Neural crest cell (in vitro differentiated cells): Measurements from ENCODE around the gene PRKCA. TPM values are rescaled to one million over a fixed set of nuclear protein-coding genes. Genes with fewer than 3 reads are reported as not detected.

ENCODE experiments used
- DNase-seq: peaks from one replicate; pipeline ENCODE4 v3.0.0; 2021; ENCODE audit warnings: low read depth, mixed read lengths, low spot score
- H3K27ac Mint-ChIP-seq: one replicate; pipeline ENCODE4 v1.8.0; 2021; ENCODE audit warnings: mild to moderate bottlenecking, mixed read lengths; ENCODE audit not compliant: unreplicated experiment
- H3K27me3 Mint-ChIP-seq: 2 replicates; pipeline ENCODE4 v1.8.0; 2021; ENCODE audit warnings: low read depth, mild to moderate bottlenecking, mixed read lengths
- H3K36me3 Mint-ChIP-seq: 2 replicates; pipeline ENCODE4 v1.8.0; 2021; ENCODE audit warnings: low read depth, mild to moderate bottlenecking, mixed read lengths
- H3K4me1 Mint-ChIP-seq: 2 replicates; pipeline ENCODE4 v1.8.0; 2021; ENCODE audit warnings: mixed read lengths
- H3K4me3 Mint-ChIP-seq: one replicate; pipeline ENCODE4 v1.8.0; 2021; ENCODE audit warnings: mild to moderate bottlenecking, mixed read lengths
- H3K9me3 Mint-ChIP-seq: 2 replicates; pipeline ENCODE4 v1.8.0; 2021; ENCODE audit warnings: mixed read lengths
- CTCF ChIP-seq: fragments of 200-600 bp; sonication (generic); conservative IDR thresholded peaks from 2 replicates; pipeline ENCODE4 v1.5.0; 2021; ENCODE audit warnings: antibody characterized with exemption, mild to moderate bottlenecking
- total RNA-seq: library from RNA; stranded (reverse); gene quantifications from 2 replicates; pipeline ENCODE4 v1.2.1, GENCODE V29; 2021

PRKCA gene
- total RNA-seq, 1 donor from 2014 or later: 22.7 TPM

- no peaks in the 10 kb centered on the region for H3K36me3 Mint-ChIP-seq
- no peak for TF ChIP-seq CTCF
- no peak for DNase-seq
- peaks cover 75% of the 10 kb centered on the region for H3K27me3 Mint-ChIP-seq
- no peak overlapping the region for H3K27ac Mint-ChIP-seq
- H3K9me3 Mint-ChIP-seq: no peaks in the 10 kb centered on the region
- H3K4me3 Mint-ChIP-seq: no peak overlapping the region
- H3K4me1 Mint-ChIP-seq: peaks cover 16% of the 10 kb centered on the region
Measured at GRCh38 chr17:66829883-66830282, 527.5 kb downstream of the PRKCA start.

GRCh38 chr17:66830451-66830850 is 528.0 kb downstream of the PRKCA start:
- no peak for DNase-seq

GRCh38 chr17:66831383-66832210 is 529.2 kb downstream of the PRKCA start:
- Mint-ChIP-seq H3K9me3 (no peaks in the 10 kb centered on the region), H3K4me1 (peaks cover 16% of the 10 kb centered on the region), H3K4me3 (no peak overlapping the region), H3K27me3 (peaks cover 86% of the 10 kb centered on the region), H3K27ac (no peak overlapping the region), H3K36me3 (no peaks in the 10 kb centered on the region)
- no peak for TF ChIP-seq CTCF
- no peak for DNase-seq

More at GRCh38 chr17:66830451-66830850, 528.0 kb downstream of the PRKCA start:
- peaks cover 77% of the 10 kb centered on the region for H3K27me3 Mint-ChIP-seq
- H3K4me3 Mint-ChIP-seq: no peak overlapping the region
- H3K27ac Mint-ChIP-seq: no peak overlapping the region
- H3K36me3 Mint-ChIP-seq: no peaks in the 10 kb centered on the region
- H3K9me3 Mint-ChIP-seq: no peaks in the 10 kb centered on the region
- H3K4me1 Mint-ChIP-seq: peaks cover 16% of the 10 kb centered on the region
- no peak for TF ChIP-seq CTCF

- H3K36me3 Mint-ChIP-seq: no peaks in the 10 kb centered on the region
- TF ChIP-seq CTCF: no peak
- H3K27ac Mint-ChIP-seq: no peak overlapping the region
- H3K9me3 Mint-ChIP-seq: no peaks in the 10 kb centered on the region
- peaks cover 91% of the 10 kb centered on the region for H3K27me3 Mint-ChIP-seq
- H3K4me3 Mint-ChIP-seq: no peak overlapping the region
- no peak for DNase-seq
- peaks cover 16% of the 10 kb centered on the region for H3K4me1 Mint-ChIP-seq
Measured at GRCh38 chr17:66833201-66833600, 530.8 kb downstream of the PRKCA start.

GRCh38 chr17:66834426-66834918 is 532.1 kb downstream of the PRKCA start:
- Mint-ChIP-seq H3K4me3 (no peak overlapping the region), H3K27me3 (peaks cover 84% of the 10 kb centered on the region), H3K9me3 (no peaks in the 10 kb centered on the region), H3K36me3 (no peaks in the 10 kb centered on the region), H3K27ac (no peak overlapping the region), H3K4me1 (peaks cover 11% of the 10 kb centered on the region)
- DNase-seq: no peak
- TF ChIP-seq CTCF: no peak
